A673 (cell line): ENCODE data around the gene COPZ1. TPM values are rescaled to one million over a fixed set of nuclear protein-coding genes. Genes with fewer than 3 reads are reported as not detected.

Experiments
- BruUV-seq: library from RNA; stranded (reverse); fragments of 400-500 nt; replicated peaks from 2 replicates; lab custom pipeline; 2021; lab: Mats Ljungman, UMichigan
- CTCF ChIA-PET: fragments of 300-600 bp; sonication (Branson Sonifier 250); formaldehyde crosslinking; loops from one replicate; lab custom pipeline; 2022; ENCODE audit warnings: antibody characterized with exemption; lab: Charles Lee
- POLR2A ChIA-PET: fragments of 300-600 bp; sonication (Branson Sonifier 250); formaldehyde crosslinking; loops from one replicate; lab custom pipeline; 2022; ENCODE audit warnings: antibody characterized with exemption; ENCODE audit not compliant: low non-redundant PET; lab: Charles Lee
- DNase-seq: peaks from one replicate; pipeline ENCODE4 v3.0.0-alpha.2; 2015; ENCODE audit warnings: low spot score
- H3K27ac ChIP-seq: fragments of 200-600 bp; sonication (generic); 2 replicates; pipeline ENCODE4 v1.5.1; 2016; ENCODE audit warnings: mixed run types, low read depth, mild to moderate bottlenecking, mixed read lengths, antibody characterized with exemption, low read length; ENCODE audit not compliant: poor library complexity, severe bottlenecking
- H3K27me3 ChIP-seq: fragments of 200-600 bp; sonication (generic); replicated peaks from 2 replicates; pipeline ENCODE4 v1.6.1; 2017; ENCODE audit warnings: mixed run types, low read depth, mild to moderate bottlenecking, mixed read lengths, antibody characterized with exemption, low read length; ENCODE audit not compliant: insufficient read depth, poor library complexity
- H3K36me3 ChIP-seq: fragments of 200-600 bp; sonication (generic); 2 replicates; pipeline ENCODE4 v1.6.1; 2016; ENCODE audit warnings: mixed run types, mild to moderate bottlenecking, mixed read lengths, antibody characterized with exemption, low read length; ENCODE audit not compliant: insufficient read depth, poor library complexity, severe bottlenecking
- H3K4me1 ChIP-seq: fragments of 200-600 bp; sonication (generic); 2 replicates; pipeline ENCODE4 v1.6.1; 2017; ENCODE audit warnings: mixed run types, mild to moderate bottlenecking, mixed read lengths, antibody characterized with exemption, low read length; ENCODE audit not compliant: insufficient read depth, poor library complexity, severe bottlenecking
- H3K4me3 ChIP-seq: fragments of 200-600 bp; sonication (generic); 2 replicates; pipeline ENCODE4 v1.5.1; 2016; ENCODE audit warnings: low read depth, mixed run types, mild to moderate bottlenecking, mixed read lengths, low read length; ENCODE audit not compliant: poor library complexity, severe bottlenecking
- H3K9me3 ChIP-seq: fragments of 200-600 bp; sonication (generic); 2 replicates; pipeline ENCODE4 v1.6.1; 2016; ENCODE audit warnings: mixed run types, low read depth, mild to moderate bottlenecking, mixed read lengths, antibody characterized with exemption, low read length; ENCODE audit not compliant: poor library complexity, severe bottlenecking
- CTCF ChIP-seq: fragments of 300-800, 200-600 bp; sonication (generic); conservative IDR thresholded peaks from 2 replicates; pipeline ENCODE4 v1.5.1; 2017; ENCODE audit warnings: low read depth, mild to moderate bottlenecking, antibody characterized with exemption, low read length, moderate library complexity, mixed read lengths
- EZH2 ChIP-seq: fragments of 200-600 bp; sonication (generic); IDR thresholded peaks from 2 replicates; pipeline ENCODE4 v1.6.1; 2017; ENCODE audit warnings: borderline replicate concordance, low read depth, mild to moderate bottlenecking, mixed read lengths, antibody characterized with exemption, low read length; ENCODE audit not compliant: poor library complexity, severe bottlenecking
- intact Hi-C: fragments of 100-400 bp; cut with micrococcal nuclease; formaldehyde crosslinking; loops from one replicate; pipeline ENCODE4 v1.10.0; 2022; ENCODE audit not compliant: unreplicated experiment
- total RNA-seq: library from RNA; stranded (reverse); gene quantifications from 2 replicates; pipeline ENCODE4 v1.2.3, GENCODE V29; 2021

Gene COPZ1
- total RNA-seq, 1 experiment from 2014 or later = 187 TPM

DNA sequence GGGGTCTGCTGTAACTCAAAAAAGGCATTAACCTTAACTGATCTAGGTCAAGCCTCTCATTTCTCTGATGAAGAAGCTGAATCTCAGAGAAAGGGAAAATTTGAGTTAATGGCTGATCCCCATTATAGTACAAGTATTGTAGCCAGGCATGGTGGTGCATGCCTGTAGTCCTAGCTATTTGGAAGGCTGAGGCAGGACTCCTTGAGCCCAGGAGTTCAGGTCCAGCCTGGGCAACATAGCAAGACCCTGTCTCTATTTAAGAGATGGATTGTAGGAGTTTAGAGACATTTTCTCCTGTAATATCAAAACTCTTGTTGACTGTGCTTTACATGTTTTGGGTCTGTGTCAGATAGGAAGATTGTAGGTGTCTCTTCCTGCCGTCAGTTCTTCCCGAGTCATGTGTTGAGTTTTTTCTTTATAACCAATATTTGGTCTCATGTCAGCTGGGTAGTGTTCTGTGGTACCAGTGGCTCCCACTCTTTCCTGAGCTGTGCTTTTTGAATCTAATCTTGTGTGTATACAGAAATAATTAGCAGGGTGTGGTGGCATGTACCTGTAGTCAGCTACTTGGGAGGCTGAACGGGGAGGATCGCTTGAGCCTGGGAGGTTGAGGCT is 8.6 kb downstream of the COPZ1 start:
- ChIA-PET POLR2A (no interaction called here), CTCF (interaction anchor here (1.2 kb wide), 1 partner anchor 66 kb away, joined by 3 read pairs; no protein-coding TSS in a partner anchor)
- DNase-seq = no peak
- Histone ChIP-seq H3K9me3 (no peaks in the 10 kb centered on the region), H3K27ac (no peak overlapping the region), H3K4me1 (peaks cover 11% of the 10 kb centered on the region), H3K27me3 (no peaks in the 10 kb centered on the region), H3K36me3 (peaks cover 6% of the 10 kb centered on the region), H3K4me3 (no peak overlapping the region)
- TF ChIP-seq EZH2 = no peak
- TF ChIP-seq CTCF = no peak
- intact Hi-C loops = no loop called here
- BruUV-seq = no TSS peak

DNA sequence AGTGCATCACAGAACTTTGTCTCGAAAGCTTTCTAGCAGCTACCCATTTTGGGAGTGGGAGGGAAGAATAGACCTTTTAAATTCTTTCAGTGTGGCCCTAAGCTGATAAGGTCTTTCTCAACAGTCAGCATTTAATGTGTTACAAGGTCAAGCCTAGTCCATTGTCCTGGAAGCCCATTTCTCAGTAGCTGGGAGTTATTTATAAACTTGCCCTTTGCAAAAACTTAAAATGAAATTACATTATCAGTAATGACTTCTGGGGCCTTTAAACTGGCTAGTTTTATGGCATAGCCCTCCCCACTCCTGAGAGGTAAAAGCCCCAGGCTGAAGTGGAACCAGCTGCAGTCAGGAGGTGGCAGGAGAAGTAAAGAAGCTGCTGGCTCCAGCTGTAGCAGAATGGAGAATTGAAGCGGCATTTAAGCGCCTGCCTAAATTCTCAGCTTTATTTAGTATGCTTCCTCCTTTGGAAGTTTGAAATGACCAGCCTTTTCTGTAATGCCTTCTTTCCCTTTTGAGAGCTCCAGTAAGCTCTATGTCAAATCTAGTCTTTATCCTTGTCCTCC is 12.4 kb downstream of the COPZ1 start:
- intact Hi-C loops = loop anchor here (2.0 kb wide), 1 partner anchor 31 kb away; no protein-coding TSS in a partner anchor
- H3K4me3 ChIP-seq = no peak overlapping the region
- CTCF ChIA-PET = interaction anchor here (0.6 to 1.2 kb wide), 3 partner anchors 31 to 373 kb away, joined by 3 to 6 read pairs (median 3); no protein-coding TSS in a partner anchor
- H3K27me3 ChIP-seq = no peaks in the 10 kb centered on the region
- H3K36me3 ChIP-seq = peaks cover 16% of the 10 kb centered on the region
- TF ChIP-seq EZH2 (no peak), CTCF (no peak)
- POLR2A ChIA-PET = interaction anchor here (0.5 kb wide), 1 partner anchor 109 kb away, joined by 3 read pairs; no protein-coding TSS in a partner anchor
- H3K9me3 ChIP-seq = no peaks in the 10 kb centered on the region
- BruUV-seq = no TSS peak
- H3K27ac ChIP-seq = no peak overlapping the region
- DNase-seq = no peak
- H3K4me1 ChIP-seq = peaks cover 11% of the 10 kb centered on the region

DNA sequence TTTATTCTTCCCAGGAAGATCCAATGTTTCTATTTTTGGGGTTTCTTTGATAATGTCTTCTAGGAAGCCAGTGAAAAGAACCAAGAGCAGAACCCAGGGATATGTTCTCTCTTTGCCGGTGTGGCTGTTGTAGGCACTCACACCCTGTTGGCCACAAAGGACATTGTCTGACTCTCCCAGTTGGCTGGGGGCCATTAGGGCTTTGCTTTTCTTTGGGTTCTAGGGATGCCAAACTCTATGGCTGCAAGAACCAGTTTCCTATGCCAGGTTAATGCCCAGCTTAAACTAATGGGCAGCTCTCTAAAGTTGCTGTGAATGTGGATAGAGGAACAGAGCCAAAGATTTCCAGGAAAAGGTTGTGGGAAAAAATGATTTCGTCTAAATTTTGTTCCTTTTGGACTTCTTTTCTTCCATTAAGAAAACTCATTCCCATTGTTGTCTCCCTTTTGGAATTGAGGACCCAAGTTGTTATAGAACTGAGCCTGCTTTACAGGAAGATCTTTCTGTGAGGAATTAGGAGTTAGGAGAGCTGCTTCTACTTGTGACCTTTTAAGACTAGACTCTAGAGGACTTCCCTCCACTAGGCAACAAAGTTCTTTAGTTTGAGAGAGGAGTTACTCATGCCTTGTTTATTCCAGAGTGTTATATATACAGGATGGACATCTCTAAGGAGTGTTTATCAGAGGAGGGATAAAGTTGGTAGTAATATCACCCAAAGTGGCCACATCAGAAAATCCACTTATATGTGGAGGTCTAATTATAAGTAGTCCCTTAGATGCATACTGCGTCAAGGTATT is 13.1 kb downstream of the COPZ1 start:
- TF ChIP-seq EZH2 = no peak
- Histone ChIP-seq H3K27me3 (no peaks in the 10 kb centered on the region), H3K36me3 (peaks cover 23% of the 10 kb centered on the region), H3K27ac (no peak overlapping the region), H3K4me1 (peaks cover 11% of the 10 kb centered on the region), H3K9me3 (no peaks in the 10 kb centered on the region), H3K4me3 (no peak overlapping the region)
- DNase-seq = no peak
- intact Hi-C loops = loop anchor here (2.0 kb wide), 1 partner anchor 31 kb away; no protein-coding TSS in a partner anchor
- BruUV-seq = no TSS peak
- ChIA-PET CTCF (interaction anchor here (0.6 kb wide), 2 partner anchors 31 to 86 kb away, joined by 3 read pairs; no protein-coding TSS in a partner anchor), POLR2A (no interaction called here)
